Measurements from ENCODE around the gene CSF3. TPM values are rescaled to one million over a fixed set of nuclear protein-coding genes. Genes with fewer than 3 reads are reported as not detected.
"Not testable (repeated sequence)": the region's sequence is repeated elsewhere in the genome, so short reads cannot be mapped to it uniquely, and the experiment has no call there.

Gene CSF3
- total RNA-seq, 4 donors from 2014 or later, result 4.0 TPM; not detected in 3

GRCh38 chr17:40005520-40005919 lies 9.7 kb upstream of the CSF3 start:
- Histone ChIP-seq H3K27me3 (no peaks in the 10 kb centered on the region), H3K4me1 (peaks cover 0 to 7% (median 0%) of the 10 kb centered on the region in 3 donors), H3K36me3 (no peaks in the 10 kb centered on the region), H3K9me3 (no peaks in the 10 kb centered on the region), H3K27ac (no peak overlapping the region), H3K4me3 (no peak overlapping the region)
- TF ChIP-seq POLR2A (IDR thresholded peaks at IDR 0.05) (no peak), CTCF (IDR thresholded peaks at IDR 0.05) (no peak)
- intact Hi-C loops (cut with DNase I), result no loop called here
- no peak for DNase-seq
- 84 to 91% methylated on average over 6 of the region's 6 CpGs for WGBS, 2 donors

- not testable (repeated sequence) for H3K27me3 ChIP-seq, H3K36me3 ChIP-seq, H3K9me3 ChIP-seq, DNase-seq, H3K4me3 ChIP-seq
- peak overlapping the region in 3 of 4 donors; percentile 38 to 74 (median 73) for H3K27ac ChIP-seq
- 100% methylated on average over 3 of the region's 38 CpGs; no CpG with 5 or more reads in 1 of the 2 donors for whole genome bisulfite sequencing, 2 donors
- peaks cover 15 to 40% (median 21%) of the 10 kb centered on the region in 3 donors for H3K4me1 ChIP-seq
- intact Hi-C loops (cut with DNase I), result loop anchor here (10.0 kb wide), 2 partner anchors 74 to 154 kb away; no protein-coding TSS in a partner anchor
Measured at GRCh38 chr17:40010946-40011500, 4.2 kb upstream of the CSF3 start.

GRCh38 chr17:40012017-40012647 lies 3.1 kb upstream of the CSF3 start:
- H3K4me3 ChIP-seq, H3K27me3 ChIP-seq, H3K27ac ChIP-seq, H3K36me3 ChIP-seq, H3K9me3 ChIP-seq, DNase-seq: not testable (repeated sequence)
- 70 to 72% methylated on average over 14 to 15 of the region's 22 CpGs for WGBS, 2 donors
- intact Hi-C loops (cut with DNase I), result loop anchor here (10.0 kb wide), 2 partner anchors 73 to 153 kb away; no protein-coding TSS in a partner anchor
- H3K4me1 ChIP-seq, result peaks cover 15 to 43% (median 21%) of the 10 kb centered on the region in 3 donors

- Histone ChIP-seq H3K27me3 (no peaks in the 10 kb centered on the region), H3K4me3 (no peak overlapping the region), H3K4me1 (peaks cover 15 to 67% (median 40%) of the 10 kb centered on the region in 3 donors), H3K27ac (peak overlapping the region in 3 of 4 donors; percentile 41 to 61 (median 47)), H3K36me3 (peaks cover 0 to 16% (median 4%) of the 10 kb centered on the region in 3 donors), H3K9me3 (no peaks in the 10 kb centered on the region)
- intact Hi-C loops (cut with DNase I), result loop anchor here (10.0 kb wide), 2 partner anchors 70 to 150 kb away; no protein-coding TSS in a partner anchor
- 11 to 38% methylated on average over 7 to 10 of the region's 18 CpGs for WGBS, 2 donors
- DNase-seq, result no peak
- TF ChIP-seq CTCF (IDR thresholded peaks at IDR 0.05) (no peak), POLR2A (IDR thresholded peaks at IDR 0.05) (no peak)
Measured at GRCh38 chr17:40014375-40014980, 762 bp upstream of the CSF3 start.

GRCh38 chr17:40015998-40016985 lies 1.1 kb downstream of the CSF3 start:
- peaks cover 15 to 71% (median 49%) of the 10 kb centered on the region in 3 donors for H3K4me1 ChIP-seq
- H3K27me3 ChIP-seq, result no peaks in the 10 kb centered on the region
- 72 to 81% methylated on average over 15 to 19 of the region's 26 CpGs for WGBS, 2 donors
- TF ChIP-seq POLR2A (IDR thresholded peaks at IDR 0.05) (no peak), CTCF (IDR thresholded peaks at IDR 0.05) (no peak)
- intact Hi-C loops (cut with DNase I), result loop anchor here (10.0 kb wide), 2 partner anchors 69 to 149 kb away; no protein-coding TSS in a partner anchor
- no peaks in the 10 kb centered on the region for H3K9me3 ChIP-seq
- no peak overlapping the region for H3K4me3 ChIP-seq
- H3K27ac ChIP-seq, result peak overlapping the region in 2 of 4 donors; percentile 37 to 61
- H3K36me3 ChIP-seq, result peaks cover 0 to 34% (median 8%) of the 10 kb centered on the region in 3 donors
- no peak for DNase-seq

Measured in esophagus squamous epithelium (tissue), 5 donors.